Transverse colon (tissue), 4 donors: Measurements from ENCODE around the gene GNG13.

Experiments used
- EP300 ChIP-seq: sonication (generic); formaldehyde crosslinking; IDR thresholded peaks from one replicate; pipeline ENCODE4 v1.6.1; 2017; ENCODE audit warnings: antibody characterized with exemption, low read depth
- POLR2A ChIP-seq: fragments of 450-650 bp; IDR thresholded peaks from one replicate; pipeline ENCODE4 v1.6.1; 2016; ENCODE audit warnings: antibody characterized with exemption, mild to moderate bottlenecking, moderate library complexity
- POLR2AphosphoS5 ChIP-seq, 3 donors: sonication (generic); formaldehyde crosslinking; IDR thresholded peaks; one replicate each; pipeline ENCODE4 v1.6.1; 2016; ENCODE audit warnings: antibody characterized with exemption in 3 of 3
- TF ChIP-seq, protein P1 (sequence below), 5 experiments: fragments of 200-600 bp in 3 of 5; fragments of 450-650 bp in 2 of 5; sonication (generic) in 3 of 5; IDR thresholded peaks; 1 replicate in 2 of 5; 2 replicates in 3 of 5; pipeline ENCODE4 v1.5.1; 2016 to 2017; ENCODE audit warnings: antibody characterized with exemption in 5 of 5, inconsistent platforms in 3 of 5, mild to moderate bottlenecking in 2 of 5, moderate library complexity in 1 of 5

DNA sequence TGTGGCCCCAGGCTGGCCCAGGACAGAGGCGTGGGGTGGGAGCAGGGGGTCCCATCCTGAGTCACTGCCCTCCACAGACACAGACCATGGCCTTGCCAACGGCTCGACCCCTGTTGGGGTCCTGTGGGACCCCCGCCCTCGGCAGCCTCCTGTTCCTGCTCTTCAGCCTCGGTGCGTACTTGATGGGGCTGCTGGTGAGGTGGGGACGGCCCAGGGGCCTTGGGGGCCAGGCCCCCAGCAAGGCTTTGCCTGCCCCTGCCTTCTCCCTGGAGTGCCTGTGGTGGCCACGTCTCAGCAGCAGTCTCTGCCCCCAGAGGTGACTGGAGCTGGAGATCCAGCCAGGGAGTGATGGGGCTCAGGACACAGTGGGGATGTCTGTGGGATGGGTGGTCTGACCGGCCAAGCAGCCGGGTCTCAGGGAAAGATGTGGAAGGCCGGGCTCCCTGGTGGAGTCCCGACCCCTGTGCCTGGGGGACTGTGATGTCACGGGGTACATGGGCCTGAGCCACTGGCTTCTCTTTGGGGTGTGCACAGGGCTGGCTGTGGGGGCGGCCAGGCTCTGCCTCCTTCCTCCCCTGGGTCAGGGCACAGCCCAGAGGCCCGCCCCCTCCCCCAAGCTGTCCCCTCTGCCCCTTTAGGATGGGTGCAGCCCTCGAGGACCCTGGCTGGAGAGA is 37.8 kb downstream of the GNG13 start:
- TF ChIP-seq, protein P1, sequence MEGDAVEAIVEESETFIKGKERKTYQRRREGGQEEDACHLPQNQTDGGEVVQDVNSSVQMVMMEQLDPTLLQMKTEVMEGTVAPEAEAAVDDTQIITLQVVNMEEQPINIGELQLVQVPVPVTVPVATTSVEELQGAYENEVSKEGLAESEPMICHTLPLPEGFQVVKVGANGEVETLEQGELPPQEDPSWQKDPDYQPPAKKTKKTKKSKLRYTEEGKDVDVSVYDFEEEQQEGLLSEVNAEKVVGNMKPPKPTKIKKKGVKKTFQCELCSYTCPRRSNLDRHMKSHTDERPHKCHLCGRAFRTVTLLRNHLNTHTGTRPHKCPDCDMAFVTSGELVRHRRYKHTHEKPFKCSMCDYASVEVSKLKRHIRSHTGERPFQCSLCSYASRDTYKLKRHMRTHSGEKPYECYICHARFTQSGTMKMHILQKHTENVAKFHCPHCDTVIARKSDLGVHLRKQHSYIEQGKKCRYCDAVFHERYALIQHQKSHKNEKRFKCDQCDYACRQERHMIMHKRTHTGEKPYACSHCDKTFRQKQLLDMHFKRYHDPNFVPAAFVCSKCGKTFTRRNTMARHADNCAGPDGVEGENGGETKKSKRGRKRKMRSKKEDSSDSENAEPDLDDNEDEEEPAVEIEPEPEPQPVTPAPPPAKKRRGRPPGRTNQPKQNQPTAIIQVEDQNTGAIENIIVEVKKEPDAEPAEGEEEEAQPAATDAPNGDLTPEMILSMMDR (IDR thresholded peaks at IDR 0.05), result no peak
- TF ChIP-seq POLR2A, result no peak
- TF ChIP-seq POLR2AphosphoS5 (IDR thresholded peaks at IDR 0.05), result no peak
- no peak for TF ChIP-seq EP300
